NCI-H1048 (cell line): Measurements from ENCODE around the gene SOX21.

Experiments
- DNase-seq: peaks from one replicate; lab custom pipeline; 2025; lab: John Stamatoyannopoulos, UW

Gene SOX21

GRCh38 chr13:94678845-94679244, 33.5 kb downstream of the SOX21 start:
- DNase-seq: no peak

GRCh38 chr13:94677799-94678198, 34.5 kb downstream of the SOX21 start:
- DNase-seq: no peak

GRCh38 chr13:94674609-94675348, 37.6 kb downstream of the SOX21 start:
- peak; percentile 21 for DNase-seq

- DNase-seq: no peak
Measured at GRCh38 chr13:94673851-94674250, 38.5 kb downstream of the SOX21 start.

- DNase-seq: no peak
Measured at GRCh38 chr13:94672400-94672799, 39.9 kb downstream of the SOX21 start.

- no peak for DNase-seq
Measured at GRCh38 chr13:94667190-94667589, 45.2 kb downstream of the SOX21 start.

GRCh38 chr13:94666065-94666464, 46.3 kb downstream of the SOX21 start:
- DNase-seq: no peak

- no peak for DNase-seq
Measured at GRCh38 chr13:94664889-94665288, 47.5 kb downstream of the SOX21 start.

GRCh38 chr13:94662274-94662945, 49.9 kb downstream of the SOX21 start:
- no peak for DNase-seq

GRCh38 chr13:94661406-94661805, 50.9 kb downstream of the SOX21 start:
- DNase-seq: no peak

GRCh38 chr13:94660695-94661326, 51.5 kb downstream of the SOX21 start:
- DNase-seq: no peak
